Esophagus squamous epithelium (tissue), 4 donors: ENCODE measurements around the gene SEMA3F.

Experiments used
- CTCF ChIP-seq, 6 experiments: fragments of 450-650 bp in 4 of 6; fragments of 200-600 bp in 2 of 6; sonication (generic) in 2 of 6; IDR thresholded peaks; one replicate each; pipeline ENCODE4 v1.5.1; 2016 to 2019; ENCODE audit warnings: antibody characterized with exemption in 6 of 6, mild to moderate bottlenecking in 4 of 6, moderate library complexity in 4 of 6
- POLR2A ChIP-seq, 4 donors: fragments of 450-650 bp; IDR thresholded peaks; one replicate each; pipeline ENCODE4 v1.6.1; 2017; ENCODE audit warnings: antibody characterized with exemption in 4 of 4, mild to moderate bottlenecking in 4 of 4, moderate library complexity in 3 of 4

DNA sequence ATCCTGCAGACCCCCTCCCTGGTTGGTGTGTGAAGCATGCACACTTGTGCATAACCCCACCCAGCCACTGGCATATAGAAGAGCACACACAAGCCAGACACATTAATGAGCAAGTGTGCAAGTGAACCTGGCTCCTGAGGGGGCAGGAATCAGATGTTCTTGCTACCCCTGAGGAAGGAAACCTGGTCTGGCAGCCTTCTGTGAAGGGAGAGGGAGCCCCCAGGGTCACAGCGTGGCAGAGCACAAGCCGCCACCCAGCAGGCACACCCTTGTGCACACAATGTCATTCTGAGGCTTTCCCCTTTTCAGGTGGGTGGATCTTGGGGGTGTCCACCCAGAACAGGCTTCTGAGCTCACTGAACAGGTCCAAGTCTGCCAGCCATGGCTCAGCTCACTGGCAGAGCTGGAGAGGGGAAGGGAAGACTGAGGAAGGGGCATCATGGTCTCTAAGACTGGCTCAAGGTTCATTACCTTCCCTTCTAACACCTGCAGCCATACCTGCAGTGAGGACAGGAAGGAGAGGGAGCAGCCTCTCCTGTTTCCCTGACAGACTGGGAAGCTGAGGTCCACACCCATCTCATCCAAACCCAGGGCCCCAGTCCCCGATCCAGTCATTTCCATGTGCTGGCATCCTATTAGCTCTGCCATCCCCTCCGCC is 31.6 kb upstream of the SEMA3F start:
- TF ChIP-seq CTCF (IDR thresholded peaks at IDR 0.05) = no peak
- no peak for TF ChIP-seq POLR2A (IDR thresholded peaks at IDR 0.05)
